ENCODE data around the gene ARHGAP6.
"Not testable (repeated sequence)": the region's sequence is repeated elsewhere in the genome, so short reads cannot be mapped to it uniquely, and the experiment has no call there.

Gene ARHGAP6

DNA sequence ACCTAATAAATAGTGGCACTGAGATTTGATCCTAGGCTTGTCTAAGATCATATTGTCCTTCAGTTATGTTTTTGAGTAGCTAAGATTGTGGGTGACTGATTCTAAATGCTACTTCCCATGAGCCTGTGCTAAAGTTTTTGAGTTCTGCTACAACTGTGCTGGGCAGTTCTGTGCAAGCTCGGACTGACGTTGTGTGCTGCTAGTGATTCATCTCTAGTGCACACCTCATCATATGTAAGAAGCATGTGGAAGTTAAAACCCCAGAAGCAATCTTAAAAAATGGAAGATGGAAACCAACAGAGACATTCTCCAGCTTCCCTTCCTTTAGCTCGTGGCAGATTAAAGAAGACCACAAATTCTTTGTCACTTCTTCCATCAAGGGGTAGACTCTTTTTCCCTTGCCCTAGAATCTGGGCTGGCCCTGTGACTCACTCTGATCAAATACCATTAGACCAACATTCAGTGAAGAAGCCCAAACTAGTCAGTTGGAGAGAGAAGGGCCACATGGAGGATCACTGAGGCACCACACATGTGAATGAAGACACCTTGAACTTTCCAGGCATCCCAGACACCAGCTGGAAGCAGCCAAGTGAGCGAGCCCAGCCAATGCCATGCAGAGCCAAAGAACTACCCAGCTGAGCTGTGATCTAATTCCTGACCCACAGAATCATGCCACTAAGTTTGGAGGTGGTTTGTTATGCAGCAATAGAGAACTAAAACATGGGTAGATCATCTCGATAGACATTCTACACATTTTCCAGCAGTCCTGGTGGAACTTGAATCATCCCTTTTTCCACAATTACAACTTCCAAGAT is 16.8 kb downstream of the ARHGAP6 start:
- no peak for DNase-seq (ENCODE audit: low spot score)

DNA sequence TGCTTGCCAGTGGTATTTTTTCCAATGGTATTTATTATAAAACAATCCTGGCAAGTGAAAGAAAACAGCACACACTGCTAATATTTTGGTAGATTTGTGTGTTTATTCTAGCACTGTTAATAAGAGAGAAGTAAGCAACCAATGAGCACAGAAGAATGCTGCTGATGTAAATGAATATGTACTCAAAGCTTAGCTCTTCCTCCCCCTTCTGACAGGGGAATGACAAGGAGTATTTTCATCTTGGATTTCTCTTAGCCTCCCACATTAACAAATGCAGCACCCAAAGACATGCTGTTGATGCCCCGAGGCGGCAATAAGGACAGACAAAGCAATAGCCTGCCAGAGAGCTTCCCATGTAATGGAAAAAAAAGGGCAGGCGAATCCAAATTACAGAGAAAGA is 18.6 kb downstream of the ARHGAP6 start:
- DNase-seq (ENCODE audit: low spot score), result no peak

- no peak for DNase-seq (ENCODE audit: low spot score)
These were observed 24.2 kb downstream of the ARHGAP6 start for GRCh38 chrX:11641349-11642065.

DNA sequence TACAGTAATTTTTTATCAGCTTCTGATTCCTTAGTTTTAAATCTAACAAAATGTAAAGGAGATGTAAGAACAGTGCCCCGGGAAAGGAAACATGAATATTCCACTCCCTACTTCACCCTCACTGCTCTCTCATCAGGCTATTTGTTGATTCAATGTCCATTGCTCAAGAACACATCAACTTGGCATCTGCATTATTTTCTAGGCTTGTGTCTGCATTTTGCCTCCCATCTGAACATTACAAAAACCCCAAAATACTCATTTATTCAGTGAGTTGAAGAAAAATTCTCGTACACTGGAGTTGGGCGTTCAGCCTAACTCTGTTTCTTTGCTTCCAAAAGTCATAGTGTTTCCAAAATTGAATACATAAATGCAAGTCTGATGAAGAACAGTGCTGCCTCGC is 25.6 kb downstream of the ARHGAP6 start:
- no peak for DNase-seq (ENCODE audit: low spot score)

DNA sequence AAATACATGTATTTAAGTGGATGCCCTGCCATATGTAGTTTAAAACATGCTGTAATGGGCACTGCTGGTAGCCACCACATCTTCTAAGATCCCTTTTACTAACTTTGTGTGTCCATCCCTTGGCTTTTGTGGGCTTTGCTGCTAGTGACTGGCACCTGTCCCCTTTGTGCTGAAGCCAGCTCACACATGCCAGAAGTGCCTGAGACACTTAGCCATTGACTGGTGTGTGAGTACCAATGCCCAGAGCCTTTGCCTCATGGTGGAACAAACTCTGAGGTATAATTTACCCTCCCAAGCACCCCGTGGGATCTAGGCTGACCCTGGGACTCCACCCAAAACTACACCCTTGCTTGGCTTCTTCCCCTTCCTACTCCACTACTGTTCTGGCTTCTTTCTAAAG is 33.0 kb downstream of the ARHGAP6 start:
- DNase-seq (ENCODE audit: low spot score), result no peak

DNA sequence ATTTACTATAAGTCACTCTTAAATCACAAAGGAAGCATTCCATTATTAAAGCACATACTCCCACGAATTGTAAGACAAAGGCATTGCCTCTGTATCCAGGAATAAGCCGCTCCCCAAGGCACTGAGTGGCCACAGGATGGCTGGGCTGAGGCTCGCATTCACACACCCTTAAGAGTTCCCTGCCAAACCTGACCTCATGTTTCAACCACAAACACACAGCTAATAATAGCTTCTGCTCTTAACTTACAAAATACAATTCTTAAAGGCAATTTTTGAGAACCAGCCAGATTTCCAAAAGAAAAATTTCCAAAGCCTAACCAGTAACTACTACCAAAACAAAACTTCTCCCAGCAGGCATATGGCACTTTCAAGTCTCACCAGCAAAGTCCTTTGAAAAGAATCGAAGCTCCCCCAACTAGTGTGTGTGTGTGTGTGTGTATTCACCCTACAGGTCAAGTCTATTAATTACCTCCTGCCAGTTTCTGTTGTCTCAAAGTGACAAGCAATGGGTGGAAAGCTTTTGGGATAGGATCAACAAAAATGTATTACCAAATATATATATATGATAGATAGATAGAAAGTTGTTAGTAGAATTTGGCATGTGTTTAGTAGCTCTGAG is 36.0 kb downstream of the ARHGAP6 start:
- DNase-seq (ENCODE audit: low spot score), result no peak

- no peak for DNase-seq (ENCODE audit: low spot score)
These were observed 37.3 kb downstream of the ARHGAP6 start for GRCh38 chrX:11628399-11628798.

DNA sequence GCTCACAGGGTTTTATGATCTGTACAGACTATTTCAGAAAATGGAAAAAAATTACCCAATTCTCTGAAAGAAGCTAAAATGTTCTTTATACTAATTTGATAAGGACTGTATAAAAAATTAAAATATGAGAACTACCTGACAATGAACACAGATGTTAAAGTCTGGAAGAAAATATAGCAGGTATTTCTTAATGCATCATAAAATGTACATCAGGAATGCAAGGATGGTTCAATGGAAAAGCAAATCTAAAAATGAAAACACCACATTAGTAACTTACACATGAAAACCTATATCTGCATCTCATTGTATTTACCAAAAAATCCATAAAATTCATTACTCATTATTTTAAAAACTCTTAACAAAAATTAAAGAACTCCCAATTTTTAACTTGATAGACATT is 39.4 kb downstream of the ARHGAP6 start:
- DNase-seq (ENCODE audit: low spot score), result no peak

GRCh38 chrX:11619441-11619840 is 46.3 kb downstream of the ARHGAP6 start:
- no peak for DNase-seq (ENCODE audit: low spot score)

GRCh38 chrX:11614253-11614652 is 51.5 kb downstream of the ARHGAP6 start:
- DNase-seq (ENCODE audit: low spot score), result not testable (repeated sequence)

GRCh38 chrX:11611965-11612364 is 53.8 kb downstream of the ARHGAP6 start:
- no peak for DNase-seq (ENCODE audit: low spot score)

DNA sequence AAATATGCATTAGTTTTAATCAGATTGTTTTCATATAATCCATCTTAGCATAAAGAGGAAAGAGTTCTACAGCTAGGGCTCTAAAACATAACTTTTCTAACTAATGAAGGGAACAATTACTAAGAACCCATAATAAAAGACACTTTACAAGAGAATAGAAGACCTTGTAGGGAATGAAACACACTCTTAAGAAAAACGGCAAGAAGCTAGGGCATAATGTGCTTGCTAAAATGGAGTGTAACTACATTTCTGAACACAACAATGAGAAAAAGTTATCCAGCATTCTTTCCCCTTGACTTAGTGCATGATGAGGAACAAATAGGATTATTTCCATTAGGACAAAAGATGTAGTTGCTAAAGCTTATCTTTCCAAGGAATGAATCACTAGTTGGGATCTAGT is 54.6 kb downstream of the ARHGAP6 start:
- no peak for DNase-seq (ENCODE audit: low spot score)

GRCh38 chrX:11609109-11609508 is 56.6 kb downstream of the ARHGAP6 start:
- no peak for DNase-seq (ENCODE audit: low spot score)

DNA sequence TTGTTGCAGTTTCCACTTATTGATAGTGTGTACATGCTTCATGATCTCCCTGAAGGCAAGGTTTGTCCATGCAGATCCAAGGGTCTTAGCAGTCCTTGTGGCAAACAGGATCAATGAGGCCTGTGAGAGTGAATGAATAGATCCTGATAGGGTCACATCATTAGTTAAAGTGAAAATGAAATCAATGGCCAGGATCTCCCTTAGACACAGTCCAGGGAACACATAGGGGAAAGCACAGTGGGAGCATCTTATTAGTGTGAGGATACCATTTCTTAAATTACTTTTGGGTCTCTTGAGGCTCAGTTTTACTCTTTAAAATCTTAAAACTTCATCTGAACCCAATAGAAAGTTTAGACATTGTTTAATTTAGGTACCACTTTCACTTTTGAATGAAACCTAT is 59.3 kb downstream of the ARHGAP6 start:
- DNase-seq (ENCODE audit: low spot score), result no peak

- no peak for DNase-seq (ENCODE audit: low spot score)
These were observed 65.1 kb downstream of the ARHGAP6 start for GRCh38 chrX:11600578-11600977.

DNA sequence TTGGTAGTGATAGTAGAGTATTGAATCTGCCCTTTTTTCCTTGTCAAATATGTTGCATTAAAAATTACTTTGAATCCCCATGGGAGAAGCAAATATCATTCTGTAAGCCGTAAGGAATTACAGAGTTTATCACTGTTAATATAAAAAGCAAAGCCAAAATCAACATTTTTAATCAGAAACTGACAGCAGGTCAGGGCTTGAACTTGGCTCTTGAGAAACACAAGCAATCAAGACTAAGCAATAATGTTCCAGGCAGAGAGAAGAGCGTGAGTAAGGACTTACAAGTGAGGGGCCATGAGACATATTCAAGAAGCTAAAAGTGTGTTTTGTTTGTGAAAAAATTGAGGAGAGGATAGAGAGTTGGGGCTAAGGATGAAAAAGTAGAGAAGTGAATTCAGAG is 68.2 kb downstream of the ARHGAP6 start:
- DNase-seq (ENCODE audit: low spot score), result no peak

DNA sequence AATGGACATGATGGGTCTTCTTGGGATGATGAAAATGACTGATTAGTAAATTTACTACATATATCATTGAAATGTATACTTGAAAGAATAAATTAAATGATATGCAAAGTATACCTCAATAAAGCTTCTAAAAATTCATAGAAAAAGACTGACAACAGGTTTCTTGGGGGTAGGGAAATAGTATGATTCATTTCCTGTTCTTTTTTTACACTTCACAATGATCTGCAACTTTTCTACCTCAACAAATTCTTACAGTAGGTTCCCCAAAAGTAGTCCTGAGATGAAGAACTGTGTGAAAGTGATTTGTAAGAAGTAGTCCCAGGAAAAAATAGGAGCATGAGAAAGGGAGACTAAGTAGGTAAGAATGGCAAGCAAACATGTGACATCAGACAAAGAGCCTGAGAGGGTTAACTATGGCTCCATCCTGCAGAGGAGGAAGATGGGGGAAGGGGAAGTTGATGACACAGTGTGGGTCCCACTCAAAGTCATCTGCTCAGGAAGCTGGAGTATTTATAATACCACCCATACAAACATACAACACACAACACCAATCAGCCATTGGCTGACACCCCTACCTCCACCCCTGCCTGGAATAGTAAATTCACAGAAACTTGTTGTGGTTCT is 73.9 kb downstream of the ARHGAP6 start:
- no peak for DNase-seq (ENCODE audit: low spot score)

DNA sequence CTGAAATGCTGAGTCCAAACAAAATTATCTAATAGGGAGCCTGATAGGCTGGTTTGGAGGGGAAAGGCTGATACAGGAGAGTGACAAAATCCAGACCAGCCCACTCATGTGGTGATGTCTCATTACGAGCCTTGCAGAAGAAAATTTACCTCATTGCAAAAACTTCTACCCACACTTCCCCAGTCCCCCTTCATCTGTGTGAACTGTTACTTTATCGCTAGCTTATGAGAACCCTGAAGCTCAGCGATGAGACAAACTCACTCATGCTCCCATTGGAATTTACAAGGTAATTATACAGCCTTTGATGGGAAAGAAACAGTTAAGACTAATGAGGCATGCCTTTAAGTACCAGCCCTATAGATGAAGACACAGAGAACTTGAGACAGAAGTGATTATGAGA is 76.1 kb downstream of the ARHGAP6 start:
- no peak for DNase-seq (ENCODE audit: low spot score)

DNA sequence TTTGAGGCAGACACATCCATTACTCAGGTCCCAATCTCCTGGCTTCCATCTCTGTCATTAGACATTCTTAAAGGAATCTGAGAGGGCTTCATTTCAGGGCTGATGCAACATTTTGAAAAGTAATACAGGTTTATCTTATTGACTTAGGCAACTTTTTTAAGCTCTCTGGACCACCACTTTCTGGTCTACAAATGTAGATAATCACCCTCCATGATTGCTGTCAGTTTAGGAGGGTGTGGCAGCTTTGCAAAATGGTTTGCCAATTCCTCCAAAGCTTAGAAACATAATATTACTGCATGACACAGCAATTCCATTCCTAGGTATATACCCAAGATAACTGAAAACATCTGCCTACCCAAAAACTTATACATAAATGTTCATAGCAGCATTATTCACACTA is 77.6 kb downstream of the ARHGAP6 start:
- DNase-seq (ENCODE audit: low spot score), result no peak

GRCh38 chrX:11585174-11585573 is 80.5 kb downstream of the ARHGAP6 start:
- DNase-seq (ENCODE audit: low spot score), result no peak

DNA sequence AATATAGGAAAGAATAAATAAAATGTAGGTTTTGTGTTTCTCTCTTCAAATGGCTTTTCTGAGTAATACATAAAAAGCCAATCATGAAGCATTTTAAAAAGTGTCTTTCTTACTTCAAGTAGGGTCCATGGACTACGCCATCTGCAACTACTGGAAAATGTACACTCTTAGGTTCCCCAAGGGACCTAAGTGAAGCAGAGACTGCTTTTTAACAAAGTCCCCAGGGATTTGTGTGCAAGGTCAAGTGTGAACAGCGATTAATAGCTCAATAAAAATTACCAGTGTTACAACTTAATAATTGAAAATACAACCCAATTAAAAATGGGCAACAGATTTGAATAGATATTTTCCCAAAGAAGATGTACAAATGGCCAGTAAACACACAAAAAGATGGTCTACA is 84.9 kb downstream of the ARHGAP6 start:
- DNase-seq (ENCODE audit: low spot score), result no peak

Data from LoVo (cell line).